Right atrium auricular region (tissue), 2 donors: ENCODE measurements around the gene MDH2. TPM values are rescaled to one million over a fixed set of nuclear protein-coding genes. Genes with fewer than 3 reads are reported as not detected.

Experiments used
- DNase-seq: peaks from one replicate; pipeline ENCODE4 v3.0.0-alpha.2; 2019; ENCODE audit warnings: low spot score
- H3K27ac ChIP-seq, 2 donors: fragments of 200-600 bp; sonication (generic); 1 replicate in 1 of 2; 2 replicates in 1 of 2; pipeline ENCODE4 v1.5.1; 2016 to 2019
- H3K27me3 ChIP-seq, 2 donors: fragments of 200-600 bp; sonication (generic); one replicate each; pipeline versions ENCODE4 v1.5.1 to v1.6.0; 2017 to 2019
- H3K36me3 ChIP-seq: fragments of 200-600 bp; sonication (generic); one replicate; pipeline ENCODE4 v1.5.1; 2016
- H3K4me1 ChIP-seq, 2 donors: fragments of 200-600 bp; sonication (generic); one replicate each; pipeline versions ENCODE4 v1.5.1 to v1.6.0; 2017 to 2019
- H3K4me3 ChIP-seq, 2 donors: fragments of 200-600 bp; sonication (generic); 1 replicate in 1 of 2; 2 replicates in 1 of 2; pipeline ENCODE4 v1.5.1; 2017 to 2019; ENCODE audit warnings: mild to moderate bottlenecking in 1 of 2, moderate library complexity in 1 of 2
- H3K9me3 ChIP-seq, 2 donors: fragments of 200-600 bp; sonication (generic); one replicate each; pipeline ENCODE4 v1.5.1; 2019
- total RNA-seq, 2 donors: library from RNA; depleted of rRNA; stranded (reverse); fragments of >200 nt; gene quantifications; one replicate each; pipeline ENCODE4 v1.1.0, GENCODE V29; 2016
- TF ChIP-seq, protein P1 (sequence below), 2 donors: fragments of 200-600 bp; sonication (generic); IDR thresholded peaks; one replicate each; pipeline ENCODE4 v1.5.1; 2019; ENCODE audit warnings: antibody characterized with exemption in 2 of 2

The MDH2 gene
- total RNA-seq, 2 donors from 2014 or later = 186 to 272 TPM

DNA sequence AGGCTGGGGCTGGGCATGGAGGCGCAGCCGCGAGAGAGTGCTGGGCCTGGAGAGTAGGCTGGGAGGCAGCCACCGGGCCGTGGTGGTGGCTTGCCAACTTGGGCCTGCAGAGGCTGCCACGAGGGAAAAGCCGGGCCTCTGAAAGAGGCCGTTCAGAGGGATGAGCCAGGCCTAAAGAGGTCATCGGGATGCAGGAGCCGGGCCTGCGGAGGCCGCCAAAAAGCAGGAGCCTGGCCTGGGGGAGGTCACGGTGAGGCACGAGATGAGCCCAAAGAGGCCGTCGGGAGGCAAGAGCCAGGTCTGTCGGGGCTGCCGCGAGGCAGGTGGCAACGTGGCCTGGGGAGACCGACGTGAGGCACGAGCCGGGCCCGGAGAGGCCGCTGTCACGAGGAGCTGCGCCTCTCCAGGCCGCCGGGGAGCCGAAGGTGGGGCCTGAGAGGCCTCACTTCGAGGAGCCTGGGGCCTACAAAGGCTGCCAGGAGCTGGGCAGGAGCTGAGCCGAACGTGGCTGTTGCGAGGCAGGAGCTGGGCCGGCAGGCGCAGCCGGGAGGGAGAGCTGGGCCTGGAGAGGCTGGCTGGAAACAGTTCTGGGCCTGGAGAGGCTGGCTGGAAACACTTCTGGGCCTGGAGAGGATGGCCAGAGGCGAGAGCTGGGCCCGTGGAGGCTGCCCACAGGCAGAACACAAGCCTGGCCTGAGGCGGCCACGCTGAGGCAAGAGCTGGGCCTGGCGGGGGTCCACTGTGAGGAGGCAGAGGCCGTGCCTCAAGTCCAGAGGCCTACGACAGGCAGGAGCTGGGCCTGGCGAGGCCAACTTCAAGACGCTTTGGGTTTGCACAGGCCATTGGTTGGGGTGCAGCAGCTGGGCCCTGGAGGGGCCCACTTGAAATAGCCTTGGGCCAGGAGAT, 24.6 kb downstream of the MDH2 start:
- H3K4me1 ChIP-seq = peaks cover 0 to 36% of the 10 kb centered on the region in 2 donors
- H3K4me3 ChIP-seq = no peak overlapping the region
- no peaks in the 10 kb centered on the region for H3K36me3 ChIP-seq
- H3K27me3 ChIP-seq = no peaks in the 10 kb centered on the region
- peaks cover 0 to 4% of the 10 kb centered on the region in 2 donors for H3K9me3 ChIP-seq
- TF ChIP-seq, protein P1, sequence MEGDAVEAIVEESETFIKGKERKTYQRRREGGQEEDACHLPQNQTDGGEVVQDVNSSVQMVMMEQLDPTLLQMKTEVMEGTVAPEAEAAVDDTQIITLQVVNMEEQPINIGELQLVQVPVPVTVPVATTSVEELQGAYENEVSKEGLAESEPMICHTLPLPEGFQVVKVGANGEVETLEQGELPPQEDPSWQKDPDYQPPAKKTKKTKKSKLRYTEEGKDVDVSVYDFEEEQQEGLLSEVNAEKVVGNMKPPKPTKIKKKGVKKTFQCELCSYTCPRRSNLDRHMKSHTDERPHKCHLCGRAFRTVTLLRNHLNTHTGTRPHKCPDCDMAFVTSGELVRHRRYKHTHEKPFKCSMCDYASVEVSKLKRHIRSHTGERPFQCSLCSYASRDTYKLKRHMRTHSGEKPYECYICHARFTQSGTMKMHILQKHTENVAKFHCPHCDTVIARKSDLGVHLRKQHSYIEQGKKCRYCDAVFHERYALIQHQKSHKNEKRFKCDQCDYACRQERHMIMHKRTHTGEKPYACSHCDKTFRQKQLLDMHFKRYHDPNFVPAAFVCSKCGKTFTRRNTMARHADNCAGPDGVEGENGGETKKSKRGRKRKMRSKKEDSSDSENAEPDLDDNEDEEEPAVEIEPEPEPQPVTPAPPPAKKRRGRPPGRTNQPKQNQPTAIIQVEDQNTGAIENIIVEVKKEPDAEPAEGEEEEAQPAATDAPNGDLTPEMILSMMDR (IDR thresholded peaks at IDR 0.05) = no peak
- DNase-seq = no peak
- no peak overlapping the region for H3K27ac ChIP-seq

DNA sequence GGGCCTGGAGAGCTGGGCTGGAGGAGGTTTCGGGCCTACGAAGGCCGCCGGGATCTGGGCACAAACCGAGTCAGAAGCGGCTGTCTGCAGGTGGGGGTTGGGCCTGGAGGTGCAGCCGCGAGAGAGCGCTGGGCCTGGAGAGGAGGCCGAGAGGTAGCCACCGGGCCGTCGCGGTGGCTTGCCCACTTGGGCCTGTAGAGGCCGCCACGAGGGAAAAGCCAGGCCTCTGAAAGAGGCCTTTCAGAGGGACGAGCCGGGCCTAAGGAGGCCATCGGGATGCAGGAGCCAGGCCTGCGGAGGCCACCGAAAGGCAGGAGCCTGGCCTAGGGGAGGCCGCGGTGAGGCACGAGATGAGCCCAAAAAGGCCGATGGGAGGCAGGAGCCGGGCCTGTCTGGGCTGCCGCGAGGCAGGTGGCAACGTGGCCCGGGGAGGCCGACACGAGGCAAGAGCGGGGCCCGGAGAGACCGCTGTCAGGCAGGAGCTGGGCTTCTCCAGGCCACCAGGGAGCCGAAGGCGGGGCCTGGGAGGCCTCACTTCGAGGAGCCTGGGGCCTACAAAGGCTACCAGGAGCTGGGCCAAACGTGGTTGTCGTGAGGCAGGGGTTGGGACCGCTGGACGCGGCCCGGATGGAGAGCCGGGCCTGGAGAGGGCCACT, 25.6 kb downstream of the MDH2 start:
- Histone ChIP-seq H3K4me3 (no peak overlapping the region), H3K4me1 (peaks cover 0 to 30% of the 10 kb centered on the region in 2 donors), H3K27ac (no peak overlapping the region), H3K9me3 (peaks cover 0 to 4% of the 10 kb centered on the region in 2 donors), H3K36me3 (no peaks in the 10 kb centered on the region), H3K27me3 (no peaks in the 10 kb centered on the region)
- TF ChIP-seq, protein P1 (IDR thresholded peaks at IDR 0.05) = no peak
- no peak for DNase-seq

DNA sequence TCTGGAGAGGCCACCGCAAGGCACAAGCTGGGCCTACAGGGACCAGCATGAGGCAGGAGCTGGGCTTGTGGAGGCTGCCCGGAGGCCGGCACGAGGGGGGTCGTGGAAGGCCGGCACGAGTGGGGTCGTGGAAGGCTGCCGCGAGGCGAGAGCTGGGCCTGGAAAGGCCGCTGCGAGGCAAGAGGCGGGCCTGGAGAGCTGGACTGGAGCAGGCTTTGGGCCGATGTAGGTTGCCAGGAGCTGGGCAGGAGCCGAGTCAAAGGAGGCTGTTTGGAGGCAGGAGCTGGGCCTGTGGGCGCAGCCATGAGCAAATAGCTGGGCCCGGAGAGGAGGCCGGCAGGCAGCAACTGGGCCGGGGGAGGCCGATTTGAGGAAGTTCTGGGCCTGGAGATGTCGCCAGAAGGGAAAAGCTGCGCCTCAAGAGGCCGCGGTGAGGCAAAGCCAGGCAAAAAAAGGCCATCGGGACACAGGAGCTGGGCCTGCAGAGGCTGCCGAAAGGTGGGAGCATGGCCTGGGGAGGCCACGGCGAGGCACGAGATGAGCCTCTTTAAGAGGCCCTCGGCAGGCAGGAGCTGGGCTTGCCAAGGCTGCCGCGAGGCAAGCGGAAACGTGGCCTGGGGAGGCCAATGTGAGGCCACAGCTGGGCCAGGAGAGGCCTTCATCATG, 26.5 kb downstream of the MDH2 start:
- no peak for DNase-seq
- TF ChIP-seq, protein P1 (IDR thresholded peaks at IDR 0.05) = no peak
- Histone ChIP-seq H3K9me3 (peaks cover 0 to 4% of the 10 kb centered on the region in 2 donors), H3K4me3 (no peak overlapping the region), H3K36me3 (no peaks in the 10 kb centered on the region), H3K27me3 (no peaks in the 10 kb centered on the region), H3K27ac (no peak overlapping the region), H3K4me1 (peaks cover 0 to 21% of the 10 kb centered on the region in 2 donors)

DNA sequence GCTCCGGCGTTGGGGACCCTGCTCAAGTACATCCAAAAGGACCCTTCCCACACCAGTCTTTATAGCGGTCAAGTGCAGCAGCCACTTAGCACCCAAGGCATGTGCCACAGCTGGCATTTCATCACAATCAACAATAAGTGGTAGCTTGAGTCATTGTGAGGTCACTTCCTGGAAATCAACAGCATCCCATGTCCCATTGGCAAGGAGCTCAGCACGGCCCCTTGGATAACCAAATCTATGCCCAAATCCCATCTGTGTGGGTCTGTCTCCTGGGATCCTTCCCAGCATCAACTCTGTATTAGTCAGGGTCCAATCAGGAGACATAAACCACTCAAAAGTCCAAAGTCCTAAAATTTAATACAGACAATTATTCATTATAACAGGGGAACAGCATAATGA, 27.1 kb downstream of the MDH2 start:
- TF ChIP-seq, protein P1 (IDR thresholded peaks at IDR 0.05) = no peak
- Histone ChIP-seq H3K36me3 (no peaks in the 10 kb centered on the region), H3K27me3 (no peaks in the 10 kb centered on the region), H3K4me3 (no peak overlapping the region), H3K9me3 (peaks cover 0 to 4% of the 10 kb centered on the region in 2 donors), H3K4me1 (peaks cover 0 to 16% of the 10 kb centered on the region in 2 donors), H3K27ac (no peak overlapping the region)
- no peak for DNase-seq

DNA sequence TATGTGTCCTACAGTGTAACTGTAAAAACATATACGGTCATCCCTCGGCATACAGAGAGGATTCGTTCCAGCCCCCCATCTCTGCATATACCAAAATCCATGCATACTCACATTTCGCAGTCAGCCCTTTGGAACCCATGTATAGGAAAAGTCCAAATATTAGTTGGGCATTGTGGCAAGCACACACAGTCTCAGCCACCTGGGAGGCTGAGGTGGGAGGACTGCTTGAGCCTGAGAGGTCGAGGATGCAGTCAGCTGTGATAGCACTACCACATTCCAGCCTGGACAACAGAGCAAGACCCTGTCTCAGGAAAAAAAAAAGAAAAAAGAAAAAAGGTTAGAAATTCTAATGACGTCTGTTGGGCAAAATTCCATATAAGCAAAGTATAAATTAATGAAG, 29.1 kb downstream of the MDH2 start:
- H3K36me3 ChIP-seq = no peaks in the 10 kb centered on the region
- H3K27ac ChIP-seq = no peak overlapping the region
- TF ChIP-seq, protein P1 (IDR thresholded peaks at IDR 0.05) = no peak

More for the DNA sequence above, 29.1 kb downstream of the MDH2 start:
- Histone ChIP-seq H3K9me3 (peaks cover 0 to 4% of the 10 kb centered on the region in 2 donors), H3K4me1 (no peaks in the 10 kb centered on the region), H3K27me3 (no peaks in the 10 kb centered on the region), H3K4me3 (no peak overlapping the region)
- DNase-seq = no peak
